ENCODE measurements around the gene MBTPS1.

The MBTPS1 gene

GRCh38 chr16:84085271-84085667 lies 31.5 kb downstream of the MBTPS1 start:
- ATAC-seq, result no peak; the same call in 2 of the 3 replicates
- TF ChIP-seq ZNF8 (CRISPR knock-in tag; IDR thresholded peaks at IDR 0.05), result no peak

- TF ChIP-seq OSR1 (CRISPR knock-in tag; IDR thresholded peaks at IDR 0.05), result no peak
- no peak for TF ChIP-seq ISL1 (CRISPR knock-in tag; IDR thresholded peaks at IDR 0.05)
- no peak for TF ChIP-seq ZC3H10 (CRISPR knock-in tag; IDR thresholded peaks at IDR 0.05)
- no peak for TF ChIP-seq POU6F1 (CRISPR knock-in tag; IDR thresholded peaks at IDR 0.05; ENCODE audit: borderline replicate concordance, low read depth)
- TF ChIP-seq ZNF8 (CRISPR knock-in tag; IDR thresholded peaks at IDR 0.05), result no peak
- no peak for TF ChIP-seq TSHZ2 (CRISPR knock-in tag; IDR thresholded peaks at IDR 0.05)
- TF ChIP-seq BACH2 (CRISPR knock-in tag; IDR thresholded peaks at IDR 0.05; ENCODE audit: borderline replicate concordance), result no peak
- TF ChIP-seq CSRNP3 (CRISPR knock-in tag; IDR thresholded peaks at IDR 0.05), result no peak
- ATAC-seq, result peak; percentile 96
Observed at GRCh38 chr16:84084570-84085270, 32.0 kb downstream of the MBTPS1 start.

DNA sequence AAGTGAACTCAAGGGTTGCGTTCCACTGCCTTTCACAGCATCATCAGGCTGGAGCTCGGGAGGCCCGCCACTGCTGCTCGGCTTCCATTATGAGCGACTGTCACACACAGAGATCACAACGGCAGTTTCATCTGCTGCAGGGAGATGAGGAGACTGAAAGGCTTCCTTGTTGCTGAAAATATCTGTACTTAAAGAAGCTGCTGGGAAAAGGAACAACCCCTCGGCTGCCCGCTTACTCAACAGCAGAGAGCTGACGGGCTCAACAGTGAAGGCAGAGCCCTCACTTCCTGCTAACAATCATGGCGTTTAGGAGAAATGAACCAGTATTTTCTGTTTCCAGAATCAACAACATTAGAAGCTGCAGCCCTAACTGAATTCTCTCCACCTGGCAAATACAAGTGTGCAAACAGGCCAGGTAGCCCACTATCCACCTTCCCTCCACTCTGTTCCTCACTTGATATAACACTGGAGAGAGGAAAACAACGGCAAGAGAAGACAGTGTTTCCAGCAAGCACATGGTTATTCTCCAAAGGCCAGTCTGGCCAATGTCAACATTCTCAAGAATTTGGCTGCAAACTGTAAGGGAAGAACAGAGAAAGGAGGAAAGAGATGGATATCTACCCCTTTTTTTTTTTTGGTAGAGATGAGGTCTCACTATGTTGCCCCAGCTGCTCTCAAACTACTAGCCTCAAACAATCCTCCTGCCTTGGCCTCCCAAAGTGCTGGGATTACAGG lies 33.7 kb downstream of the MBTPS1 start:
- no peak for ATAC-seq
- TF ChIP-seq RARB (CRISPR knock-in tag; IDR thresholded peaks at IDR 0.05) (no peak), ARNTL (CRISPR knock-in tag; IDR thresholded peaks at IDR 0.05; ENCODE audit: borderline replicate concordance, low read depth) (no peak), ZFP30 (CRISPR knock-in tag; IDR thresholded peaks at IDR 0.05) (no peak), GLIS3 (CRISPR knock-in tag; IDR thresholded peaks at IDR 0.05) (no peak), ZNF70 (CRISPR knock-in tag; IDR thresholded peaks at IDR 0.05) (no peak)

DNA sequence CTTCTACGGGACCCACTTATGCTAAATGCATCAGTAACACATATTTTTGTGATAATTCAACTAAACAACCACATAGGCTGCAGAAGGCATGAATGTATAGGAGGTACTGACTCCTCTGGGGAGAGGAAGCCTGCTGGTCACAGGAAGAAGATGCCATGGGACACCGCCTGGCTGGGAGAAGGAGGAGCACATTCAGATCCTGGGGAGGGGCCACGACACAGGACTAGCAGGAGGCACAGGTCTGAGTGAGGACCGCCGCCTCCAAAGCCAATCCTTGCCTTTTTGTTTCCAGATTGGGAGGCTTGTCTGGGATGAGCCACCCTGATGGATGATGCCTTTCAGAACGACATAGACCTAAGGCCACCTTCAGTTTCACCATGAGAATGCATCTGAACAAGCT lies 34.6 kb downstream of the MBTPS1 start:
- no peak for TF ChIP-seq CSDC2 (CRISPR knock-in tag; IDR thresholded peaks at IDR 0.05)
- TF ChIP-seq PPARA (CRISPR knock-in tag; IDR thresholded peaks at IDR 0.05; ENCODE audit: borderline replicate concordance), result no peak
- TF ChIP-seq ZNF565 (CRISPR knock-in tag; conservative IDR thresholded peaks at IDR 0.05; ENCODE audit: low read depth), result no peak
- TF ChIP-seq TSHZ2 (CRISPR knock-in tag; IDR thresholded peaks at IDR 0.05), result no peak
- TF ChIP-seq ZC3H10 (CRISPR knock-in tag; IDR thresholded peaks at IDR 0.05), result no peak
- no peak for ATAC-seq
